ENCODE data around the gene NDST3.

Gene NDST3

GRCh38 chr4:118076958-118077766 is 42.9 kb downstream of the NDST3 start:
- Histone ChIP-seq H4K8ac (ENCODE audit: low read depth, low read length) (no peak overlapping the region), H2BK120ac (ENCODE audit: low read depth, low read length) (no peak overlapping the region), H3K4me1 (ENCODE audit: control insufficient read depth in 2 of 2, insufficient read depth in 1 of 2, low read depth in 1 of 2, low read length in 2 of 2) (no peaks in the 10 kb centered on the region), H3K36me3 (replicated peaks in 1 of 2; ENCODE audit: control insufficient read depth in 2 of 2, insufficient read depth in 2 of 2, low read length in 2 of 2) (no peaks in the 10 kb centered on the region), H2BK15ac (ENCODE audit: low read length) (no peak overlapping the region), H3K4me2 (ENCODE audit: insufficient read depth, low read length, poor library complexity, severe bottlenecking) (no peak overlapping the region), H2BK5ac (ENCODE audit: low read length) (no peak overlapping the region), H3K9ac (ENCODE audit: low read depth, low read length, poor library complexity) (no peak overlapping the region), H3K79me1 (ENCODE audit: low read depth, low read length) (no peaks in the 10 kb centered on the region), H3K4ac (ENCODE audit: low read length) (no peak overlapping the region), H3K14ac (ENCODE audit: low read length) (no peak overlapping the region), H3K27me3 (ENCODE audit: control insufficient read depth in 3 of 3, insufficient read depth in 3 of 3, low read depth in 1 of 3, low read length in 3 of 3) (no peaks in the 10 kb centered on the region), H2BK12ac (ENCODE audit: low read length) (no peak overlapping the region), H2AK5ac (ENCODE audit: low read depth, low read length) (no peak overlapping the region), H3K18ac (ENCODE audit: low read length) (peak overlapping the region; percentile 12), H3K9me3 (replicated peaks in 1 of 2; ENCODE audit: control insufficient read depth in 2 of 2, insufficient read depth in 1 of 2, low read depth in 1 of 2, low read length in 2 of 2) (peaks cover 0 to 6% of the 10 kb centered on the region in 2 donors), H4K91ac (ENCODE audit: low read depth, low read length, poor library complexity) (no peak overlapping the region), H3K23ac (ENCODE audit: low read depth, low read length, poor library complexity) (no peak overlapping the region), H3K4me3 (ENCODE audit: low read length in 2 of 2) (peak overlapping the region in 1 of 2 donors; percentile 26), H3K27ac (replicated peaks; ENCODE audit: low read length) (no peak overlapping the region), H2AFZ (ENCODE audit: low read length) (peak overlapping the region; percentile 56)
- WGBS, 2 donors (ENCODE audit: extremely low coverage in 2 of 2, insufficient read length in 2 of 2, insufficient replicate concordance in 1 of 2), result no CpG with 5 or more reads among the region's 8 CpGs
- no peak for DNase-seq (ENCODE audit: low spot score)

GRCh38 chr4:118077767-118078105 is 43.5 kb downstream of the NDST3 start:
- Histone ChIP-seq H3K27me3 (ENCODE audit: control insufficient read depth in 3 of 3, insufficient read depth in 3 of 3, low read depth in 1 of 3, low read length in 3 of 3) (no peaks in the 10 kb centered on the region), H2BK15ac (ENCODE audit: low read length) (no peak overlapping the region), H3K9ac (ENCODE audit: low read depth, low read length, poor library complexity) (no peak overlapping the region), H3K4me1 (ENCODE audit: control insufficient read depth in 2 of 2, insufficient read depth in 1 of 2, low read depth in 1 of 2, low read length in 2 of 2) (no peaks in the 10 kb centered on the region), H2AFZ (ENCODE audit: low read length) (no peak overlapping the region), H3K23ac (ENCODE audit: low read depth, low read length, poor library complexity) (no peak overlapping the region), H3K4ac (ENCODE audit: low read length) (no peak overlapping the region), H2BK12ac (ENCODE audit: low read length) (no peak overlapping the region), H3K18ac (ENCODE audit: low read length) (peak overlapping the region; percentile 12), H2AK5ac (ENCODE audit: low read depth, low read length) (no peak overlapping the region), H3K27ac (replicated peaks; ENCODE audit: low read length) (no peak overlapping the region), H3K79me1 (ENCODE audit: low read depth, low read length) (no peaks in the 10 kb centered on the region), H3K4me3 (ENCODE audit: low read length in 2 of 2) (peak overlapping the region in 1 of 2 donors; percentile 26), H2BK120ac (ENCODE audit: low read depth, low read length) (no peak overlapping the region), H3K9me3 (replicated peaks in 1 of 2; ENCODE audit: control insufficient read depth in 2 of 2, insufficient read depth in 1 of 2, low read depth in 1 of 2, low read length in 2 of 2) (peaks cover 0 to 6% of the 10 kb centered on the region in 2 donors), H3K36me3 (replicated peaks in 1 of 2; ENCODE audit: control insufficient read depth in 2 of 2, insufficient read depth in 2 of 2, low read length in 2 of 2) (no peaks in the 10 kb centered on the region), H3K4me2 (ENCODE audit: insufficient read depth, low read length, poor library complexity, severe bottlenecking) (no peak overlapping the region), H4K91ac (ENCODE audit: low read depth, low read length, poor library complexity) (no peak overlapping the region), H4K8ac (ENCODE audit: low read depth, low read length) (no peak overlapping the region), H3K14ac (ENCODE audit: low read length) (no peak overlapping the region), H2BK5ac (ENCODE audit: low read length) (no peak overlapping the region)
- no CpG with 5 or more reads among the region's 3 CpGs for WGBS, 2 donors (ENCODE audit: extremely low coverage in 2 of 2, insufficient read length in 2 of 2, insufficient replicate concordance in 1 of 2)
- DNase-seq (ENCODE audit: low spot score), result no peak

- Histone ChIP-seq H3K9ac (ENCODE audit: low read depth, low read length, poor library complexity) (no peak overlapping the region), H2BK120ac (ENCODE audit: low read depth, low read length) (no peak overlapping the region), H3K4me3 (ENCODE audit: low read length in 2 of 2) (no peak overlapping the region), H3K18ac (ENCODE audit: low read length) (no peak overlapping the region), H3K79me1 (ENCODE audit: low read depth, low read length) (no peaks in the 10 kb centered on the region), H2AFZ (ENCODE audit: low read length) (no peak overlapping the region), H2BK15ac (ENCODE audit: low read length) (no peak overlapping the region), H4K91ac (ENCODE audit: low read depth, low read length, poor library complexity) (no peak overlapping the region), H3K27me3 (ENCODE audit: control insufficient read depth in 3 of 3, insufficient read depth in 3 of 3, low read depth in 1 of 3, low read length in 3 of 3) (no peaks in the 10 kb centered on the region), H3K36me3 (replicated peaks in 1 of 2; ENCODE audit: control insufficient read depth in 2 of 2, insufficient read depth in 2 of 2, low read length in 2 of 2) (no peaks in the 10 kb centered on the region), H3K23ac (ENCODE audit: low read depth, low read length, poor library complexity) (no peak overlapping the region), H3K4me2 (ENCODE audit: insufficient read depth, low read length, poor library complexity, severe bottlenecking) (no peak overlapping the region), H4K8ac (ENCODE audit: low read depth, low read length) (no peak overlapping the region), H2BK5ac (ENCODE audit: low read length) (no peak overlapping the region), H2AK5ac (ENCODE audit: low read depth, low read length) (no peak overlapping the region), H3K4ac (ENCODE audit: low read length) (no peak overlapping the region), H3K9me3 (replicated peaks in 1 of 2; ENCODE audit: control insufficient read depth in 2 of 2, insufficient read depth in 1 of 2, low read depth in 1 of 2, low read length in 2 of 2) (peaks cover 0 to 6% of the 10 kb centered on the region in 2 donors), H3K14ac (ENCODE audit: low read length) (no peak overlapping the region), H2BK12ac (ENCODE audit: low read length) (no peak overlapping the region), H3K27ac (replicated peaks; ENCODE audit: low read length) (no peak overlapping the region), H3K4me1 (ENCODE audit: control insufficient read depth in 2 of 2, insufficient read depth in 1 of 2, low read depth in 1 of 2, low read length in 2 of 2) (peaks cover 0 to 5% of the 10 kb centered on the region in 2 donors)
- DNase-seq (ENCODE audit: low spot score), result no peak
These were observed 47.1 kb downstream of the NDST3 start for GRCh38 chr4:118081434-118081833.

GRCh38 chr4:118082182-118082581 is 47.9 kb downstream of the NDST3 start:
- DNase-seq (ENCODE audit: low spot score), result no peak
- Histone ChIP-seq H4K8ac (ENCODE audit: low read depth, low read length) (no peak overlapping the region), H3K36me3 (replicated peaks in 1 of 2; ENCODE audit: control insufficient read depth in 2 of 2, insufficient read depth in 2 of 2, low read length in 2 of 2) (no peaks in the 10 kb centered on the region), H3K14ac (ENCODE audit: low read length) (no peak overlapping the region), H3K79me1 (ENCODE audit: low read depth, low read length) (no peaks in the 10 kb centered on the region), H3K27me3 (ENCODE audit: control insufficient read depth in 3 of 3, insufficient read depth in 3 of 3, low read depth in 1 of 3, low read length in 3 of 3) (no peaks in the 10 kb centered on the region), H3K4me1 (ENCODE audit: control insufficient read depth in 2 of 2, insufficient read depth in 1 of 2, low read depth in 1 of 2, low read length in 2 of 2) (peaks cover 0 to 12% of the 10 kb centered on the region in 2 donors), H3K4ac (ENCODE audit: low read length) (no peak overlapping the region), H2BK120ac (ENCODE audit: low read depth, low read length) (no peak overlapping the region), H3K27ac (replicated peaks; ENCODE audit: low read length) (no peak overlapping the region), H2BK12ac (ENCODE audit: low read length) (no peak overlapping the region), H3K9ac (ENCODE audit: low read depth, low read length, poor library complexity) (no peak overlapping the region), H3K18ac (ENCODE audit: low read length) (no peak overlapping the region), H3K4me2 (ENCODE audit: insufficient read depth, low read length, poor library complexity, severe bottlenecking) (no peak overlapping the region), H2BK5ac (ENCODE audit: low read length) (no peak overlapping the region), H2BK15ac (ENCODE audit: low read length) (no peak overlapping the region), H4K91ac (ENCODE audit: low read depth, low read length, poor library complexity) (no peak overlapping the region), H2AK5ac (ENCODE audit: low read depth, low read length) (no peak overlapping the region), H3K9me3 (replicated peaks in 1 of 2; ENCODE audit: control insufficient read depth in 2 of 2, insufficient read depth in 1 of 2, low read depth in 1 of 2, low read length in 2 of 2) (no peaks in the 10 kb centered on the region), H3K23ac (ENCODE audit: low read depth, low read length, poor library complexity) (no peak overlapping the region), H3K4me3 (ENCODE audit: low read length in 2 of 2) (no peak overlapping the region), H2AFZ (ENCODE audit: low read length) (no peak overlapping the region)
- no CpG with 5 or more reads among the region's 1 CpG for WGBS, 2 donors (ENCODE audit: extremely low coverage in 2 of 2, insufficient read length in 2 of 2, insufficient replicate concordance in 1 of 2)
